Measurements from ENCODE around the gene PEX6. TPM values are rescaled to one million over a fixed set of nuclear protein-coding genes. Genes with fewer than 3 reads are reported as not detected.
A peak's percentile ranks its signal among the peaks of the same experiment; 100 is the strongest.

Gene PEX6
- total and polyA plus RNA-seq, 2 of the 13 experiments (the other 11 are each of a cell fraction or from before 2014, with no cell fraction given) = 5.1 to 6.7 TPM

DNA sequence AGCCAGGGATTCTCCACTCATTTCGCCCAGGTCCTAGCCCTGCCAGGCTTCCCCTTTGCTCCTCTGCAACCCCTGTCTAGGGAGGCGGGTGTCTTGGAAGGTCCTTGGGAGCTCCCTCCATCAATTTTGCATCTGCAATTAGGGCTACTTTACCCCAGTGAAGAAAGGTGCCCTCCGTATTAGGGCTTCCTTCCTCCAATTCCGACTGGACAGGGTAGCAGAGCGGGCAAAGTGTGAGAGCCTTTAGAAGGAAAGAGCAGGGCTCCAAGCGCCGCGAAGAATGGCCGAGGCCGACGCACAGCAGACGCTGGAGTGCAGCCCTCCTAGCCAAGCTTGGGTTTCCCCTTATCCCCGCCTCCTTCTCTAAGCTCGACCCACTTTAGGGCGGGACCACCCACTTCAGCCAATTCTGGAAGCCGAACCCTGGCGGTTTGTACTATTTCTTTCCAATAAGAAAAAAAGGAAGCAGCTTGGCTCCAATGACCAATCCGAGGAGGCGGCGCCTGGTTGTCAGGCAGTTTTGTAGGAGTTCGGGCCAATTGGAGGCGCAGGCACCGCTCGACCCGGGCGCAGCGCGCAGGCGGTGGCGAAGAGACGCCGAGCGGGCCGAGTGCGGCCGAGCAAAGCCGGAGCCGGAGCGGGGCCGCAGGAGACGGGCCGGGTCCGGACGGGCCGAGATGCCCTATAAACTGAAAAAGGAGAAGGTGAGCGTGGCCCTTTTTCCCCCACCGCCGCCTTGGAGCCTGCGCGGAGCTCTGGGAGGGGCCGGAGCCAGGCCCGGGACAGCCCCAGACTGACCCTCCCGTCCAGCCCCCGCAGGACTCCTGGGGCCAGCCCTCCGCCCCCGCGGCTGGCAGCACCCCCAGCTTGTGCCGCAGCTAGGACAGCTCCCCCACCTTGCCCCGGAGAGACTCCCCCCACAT, 5.3 kb upstream of the PEX6 start, which contains the start of gene PPP2R5D (continued):
- TF ChIP-seq, protein P1, sequence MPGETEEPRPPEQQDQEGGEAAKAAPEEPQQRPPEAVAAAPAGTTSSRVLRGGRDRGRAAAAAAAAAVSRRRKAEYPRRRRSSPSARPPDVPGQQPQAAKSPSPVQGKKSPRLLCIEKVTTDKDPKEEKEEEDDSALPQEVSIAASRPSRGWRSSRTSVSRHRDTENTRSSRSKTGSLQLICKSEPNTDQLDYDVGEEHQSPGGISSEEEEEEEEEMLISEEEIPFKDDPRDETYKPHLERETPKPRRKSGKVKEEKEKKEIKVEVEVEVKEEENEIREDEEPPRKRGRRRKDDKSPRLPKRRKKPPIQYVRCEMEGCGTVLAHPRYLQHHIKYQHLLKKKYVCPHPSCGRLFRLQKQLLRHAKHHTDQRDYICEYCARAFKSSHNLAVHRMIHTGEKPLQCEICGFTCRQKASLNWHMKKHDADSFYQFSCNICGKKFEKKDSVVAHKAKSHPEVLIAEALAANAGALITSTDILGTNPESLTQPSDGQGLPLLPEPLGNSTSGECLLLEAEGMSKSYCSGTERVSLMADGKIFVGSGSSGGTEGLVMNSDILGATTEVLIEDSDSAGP (CRISPR knock-in tag; IDR thresholded peaks at IDR 0.05; ENCODE audit: borderline replicate concordance) = peak; percentile 82
- TF ChIP-seq ZNF724P (CRISPR knock-in tag; IDR thresholded peaks at IDR 0.05; ENCODE audit: borderline replicate concordance) (peak; percentile 16; the same call in 1 of the 2 replicates), BRD4 (CRISPR knock-in tag; IDR thresholded peaks at IDR 0.05) (peak; percentile 75), LCORL (IDR thresholded peaks at IDR 0.05) (no peak), LCORL (CRISPR knock-in tag; IDR thresholded peaks at IDR 0.05) (peak; percentile 72; the same call in 1 of the 2 replicates), ZNF432 (CRISPR knock-in tag; IDR thresholded peaks at IDR 0.05; ENCODE audit: borderline replicate concordance) (no peak), HES4 (CRISPR knock-in tag; IDR thresholded peaks at IDR 0.05; ENCODE audit: borderline replicate concordance) (0 out of 2 replicates have a peak, but pooled peaks have one; percentile 29), HOXA3 (CRISPR knock-in tag; IDR thresholded peaks at IDR 0.05) (peak; percentile 43; the same call in 1 of the 2 replicates), PHF8 (CRISPR knock-in tag; IDR thresholded peaks at IDR 0.05) (peak; percentile 89), ZNF263 (CRISPR knock-in tag; IDR thresholded peaks at IDR 0.05) (0 out of 2 replicates have a peak, but pooled peaks have one; percentile 61), ZNF343 (CRISPR knock-in tag; IDR thresholded peaks at IDR 0.05) (peak; percentile 41; the same call in 1 of the 2 replicates), RAD21 (CRISPR knock-in tag; IDR thresholded peaks at IDR 0.05) (peak; percentile 29; the same call in 1 of the 2 replicates), ZIK1 (CRISPR knock-in tag; IDR thresholded peaks at IDR 0.05; ENCODE audit: borderline replicate concordance, low read depth) (no peak), CHD2 (IDR thresholded peaks at IDR 0.05; ENCODE audit: low read depth, low read length) (no peak), ZNF354B (CRISPR knock-in tag; IDR thresholded peaks at IDR 0.05) (0 out of 2 replicates have a peak, but pooled peaks have one; percentile 58), SOX5 (CRISPR knock-in tag; IDR thresholded peaks at IDR 0.05; ENCODE audit: borderline replicate concordance) (peak; percentile 6; the same call in 1 of the 2 replicates), AHR (CRISPR knock-in tag; IDR thresholded peaks at IDR 0.05) (peak; percentile 70), YEATS4 (CRISPR knock-in tag; IDR thresholded peaks at IDR 0.05; ENCODE audit: borderline replicate concordance) (peak; percentile 86), NFIC (IDR thresholded peaks at IDR 0.05; ENCODE audit: low read length) (no peak)
- TF ChIP-seq, protein P2, sequence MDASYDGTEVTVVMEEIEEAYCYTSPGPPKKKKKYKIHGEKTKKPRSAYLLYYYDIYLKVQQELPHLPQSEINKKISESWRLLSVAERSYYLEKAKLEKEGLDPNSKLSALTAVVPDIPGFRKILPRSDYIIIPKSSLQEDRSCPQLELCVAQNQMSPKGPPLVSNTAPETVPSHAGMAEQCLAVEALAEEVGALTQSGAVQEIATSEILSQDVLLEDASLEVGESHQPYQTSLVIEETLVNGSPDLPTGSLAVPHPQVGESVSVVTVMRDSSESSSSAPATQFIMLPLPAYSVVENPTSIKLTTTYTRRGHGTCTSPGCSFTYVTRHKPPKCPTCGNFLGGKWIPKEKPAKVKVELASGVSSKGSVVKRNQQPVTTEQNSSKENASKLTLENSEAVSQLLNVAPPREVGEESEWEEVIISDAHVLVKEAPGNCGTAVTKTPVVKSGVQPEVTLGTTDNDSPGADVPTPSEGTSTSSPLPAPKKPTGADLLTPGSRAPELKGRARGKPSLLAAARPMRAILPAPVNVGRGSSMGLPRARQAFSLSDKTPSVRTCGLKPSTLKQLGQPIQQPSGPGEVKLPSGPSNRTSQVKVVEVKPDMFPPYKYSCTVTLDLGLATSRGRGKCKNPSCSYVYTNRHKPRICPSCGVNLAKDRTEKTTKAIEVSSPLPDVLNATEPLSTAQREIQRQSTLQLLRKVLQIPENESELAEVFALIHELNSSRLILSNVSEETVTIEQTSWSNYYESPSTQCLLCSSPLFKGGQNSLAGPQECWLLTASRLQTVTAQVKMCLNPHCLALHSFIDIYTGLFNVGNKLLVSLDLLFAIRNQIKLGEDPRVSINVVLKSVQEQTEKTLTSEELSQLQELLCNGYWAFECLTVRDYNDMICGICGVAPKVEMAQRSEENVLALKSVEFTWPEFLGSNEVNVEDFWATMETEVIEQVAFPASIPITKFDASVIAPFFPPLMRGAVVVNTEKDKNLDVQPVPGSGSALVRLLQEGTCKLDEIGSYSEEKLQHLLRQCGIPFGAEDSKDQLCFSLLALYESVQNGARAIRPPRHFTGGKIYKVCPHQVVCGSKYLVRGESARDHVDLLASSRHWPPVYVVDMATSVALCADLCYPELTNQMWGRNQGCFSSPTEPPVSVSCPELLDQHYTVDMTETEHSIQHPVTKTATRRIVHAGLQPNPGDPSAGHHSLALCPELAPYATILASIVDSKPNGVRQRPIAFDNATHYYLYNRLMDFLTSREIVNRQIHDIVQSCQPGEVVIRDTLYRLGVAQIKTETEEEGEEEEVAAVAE (CRISPR knock-in tag; IDR thresholded peaks at IDR 0.05; ENCODE audit: borderline replicate concordance) = 0 out of 2 replicates have a peak, but pooled peaks have one; percentile 18
- TF ChIP-seq, protein P3, sequence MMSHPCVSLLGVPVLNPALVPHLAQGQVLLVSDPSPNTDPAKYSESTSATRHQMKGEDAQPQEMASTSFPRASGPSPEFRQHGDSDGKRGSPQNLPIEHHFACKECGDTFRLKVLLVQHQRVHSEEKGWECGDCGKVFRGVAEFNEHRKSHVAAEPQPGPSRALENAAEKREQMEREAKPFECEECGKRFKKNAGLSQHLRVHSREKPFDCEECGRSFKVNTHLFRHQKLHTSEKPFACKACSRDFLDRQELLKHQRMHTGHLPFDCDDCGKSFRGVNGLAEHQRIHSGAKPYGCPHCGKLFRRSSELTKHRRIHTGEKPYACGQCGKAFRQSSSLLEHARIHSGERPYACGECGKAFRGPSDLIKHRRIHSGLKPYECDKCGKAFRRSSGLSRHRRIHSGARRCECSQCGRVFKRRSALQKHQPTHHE (CRISPR knock-in tag; IDR thresholded peaks at IDR 0.05; ENCODE audit: borderline replicate concordance) = peak; percentile 80; the same call in 1 of the 2 replicates
- TF ChIP-seq, protein P4, sequence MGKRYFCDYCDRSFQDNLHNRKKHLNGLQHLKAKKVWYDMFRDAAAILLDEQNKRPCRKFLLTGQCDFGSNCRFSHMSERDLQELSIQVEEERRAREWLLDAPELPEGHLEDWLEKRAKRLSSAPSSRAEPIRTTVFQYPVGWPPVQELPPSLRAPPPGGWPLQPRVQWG (CRISPR knock-in tag; IDR thresholded peaks at IDR 0.05; ENCODE audit: borderline replicate concordance, low read depth) = no peak

Data from HepG2 (cell line).